Prostate gland (tissue), 2 donors: ENCODE results near the gene USP20. TPM values are rescaled to one million over a fixed set of nuclear protein-coding genes. Genes with fewer than 3 reads are reported as not detected.

Experiments
- DNase-seq: peaks from one replicate; pipeline ENCODE4 v3.0.0-alpha.2; 2019; ENCODE audit warnings: low spot score
- H3K27ac ChIP-seq, 2 donors: fragments of 200-600 bp; sonication (generic); 2 replicates each; pipeline ENCODE4 v1.5.1; 2017 to 2019
- H3K27me3 ChIP-seq: fragments of 200-600 bp; sonication (generic); replicated peaks from 2 replicates; pipeline ENCODE4 v1.5.1; 2019; ENCODE audit not compliant: insufficient read depth
- H3K36me3 ChIP-seq, 2 donors: fragments of 200-600 bp; sonication (generic); 1 replicate in 1 of 2; 2 replicates in 1 of 2; pipeline versions ENCODE4 v1.5.1 to v1.8.1; 2017 to 2019
- H3K4me1 ChIP-seq: fragments of 200-600 bp; sonication (generic); replicated peaks from 2 replicates; pipeline ENCODE4 v1.5.1; 2019
- H3K4me3 ChIP-seq, 2 donors: fragments of 200-600 bp; sonication (generic); 2 replicates each; pipeline ENCODE4 v1.5.1; 2017 to 2019
- H3K9me3 ChIP-seq: fragments of 200-600 bp; sonication (generic); 2 replicates; pipeline ENCODE4 v1.5.1; 2017
- POLR2A ChIP-seq: fragments of 450-650 bp; IDR thresholded peaks from one replicate; pipeline ENCODE4 v1.6.1; 2016; ENCODE audit warnings: antibody characterized with exemption, mild to moderate bottlenecking
- POLR2AphosphoS5 ChIP-seq: sonication (generic); formaldehyde crosslinking; IDR thresholded peaks from one replicate; pipeline ENCODE4 v1.6.1; 2017; ENCODE audit warnings: antibody characterized with exemption
- WGBS: methylation state at CpG from one replicate; pipeline ENCODE4 v1.1.5; 2018; 5-methylcytosine and 5-hydroxymethylcytosine counted together
- intact Hi-C: fragments of 100-400 bp; cut with DNase I; formaldehyde crosslinking; loops from one replicate; pipeline ENCODE4 v1.14.2; 2022
- total RNA-seq, 2 donors: library from RNA; depleted of rRNA; stranded (reverse); fragments of >200 nt; gene quantifications; one replicate each; pipeline ENCODE4 v1.1.0, GENCODE V29; 2016
- TF ChIP-seq, protein P1 (sequence below), 4 experiments: fragments of 200-600 bp in 2 of 4; fragments of 450-650 bp in 2 of 4; sonication (generic) in 2 of 4; IDR thresholded peaks; 1 replicate in 3 of 4; 2 replicates in 1 of 4; pipeline ENCODE4 v1.5.1; 2016 to 2019; ENCODE audit warnings: antibody characterized with exemption in 4 of 4, mild to moderate bottlenecking in 2 of 4, moderate library complexity in 2 of 4

The USP20 gene
- total RNA-seq, 2 donors from 2014 or later: 34.8 to 53.5 TPM

DNA sequence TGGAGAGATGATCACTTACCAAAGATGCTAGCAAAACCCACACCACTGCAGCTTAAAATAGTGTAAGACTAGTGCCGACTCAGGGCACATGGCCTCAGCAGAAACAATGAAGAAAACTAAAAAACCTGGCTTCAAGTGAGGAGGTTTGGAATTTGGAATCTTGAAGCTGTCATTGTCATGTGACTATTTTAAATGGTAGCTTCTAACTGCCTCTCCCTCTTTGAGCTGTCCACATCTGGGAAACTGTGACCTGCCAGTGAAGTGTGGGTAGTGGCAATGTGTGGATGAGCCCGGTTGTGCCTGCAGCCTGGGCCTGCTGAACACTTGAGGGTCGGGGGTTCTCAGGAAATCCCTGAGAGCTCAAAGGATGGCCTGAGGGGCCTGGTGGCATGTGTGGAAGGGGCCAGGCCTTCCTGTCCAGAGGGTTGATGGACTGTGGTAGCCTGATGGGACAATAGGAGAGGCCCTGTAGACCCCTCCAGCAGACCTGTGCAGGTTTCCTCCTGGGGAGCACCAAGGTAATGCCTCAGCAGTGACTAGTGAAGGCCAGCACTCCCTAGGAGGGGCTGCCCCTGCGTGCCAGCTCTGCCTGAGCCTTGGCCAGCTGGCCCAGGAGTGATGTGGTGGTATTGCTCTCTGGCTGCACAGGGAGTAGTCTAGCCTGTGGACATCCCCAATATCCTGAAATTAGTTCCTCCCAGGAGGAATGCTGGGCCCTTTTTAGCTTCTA lies 13.6 kb downstream of the USP20 start:
- Histone ChIP-seq H3K4me3 (no peak overlapping the region), H3K9me3 (no peaks in the 10 kb centered on the region), H3K27me3 (no peaks in the 10 kb centered on the region), H3K27ac (no peak overlapping the region), H3K36me3 (no peaks in the 10 kb centered on the region), H3K4me1 (no peaks in the 10 kb centered on the region)
- TF ChIP-seq POLR2AphosphoS5: no peak
- TF ChIP-seq POLR2A: no peak
- TF ChIP-seq, protein P1, sequence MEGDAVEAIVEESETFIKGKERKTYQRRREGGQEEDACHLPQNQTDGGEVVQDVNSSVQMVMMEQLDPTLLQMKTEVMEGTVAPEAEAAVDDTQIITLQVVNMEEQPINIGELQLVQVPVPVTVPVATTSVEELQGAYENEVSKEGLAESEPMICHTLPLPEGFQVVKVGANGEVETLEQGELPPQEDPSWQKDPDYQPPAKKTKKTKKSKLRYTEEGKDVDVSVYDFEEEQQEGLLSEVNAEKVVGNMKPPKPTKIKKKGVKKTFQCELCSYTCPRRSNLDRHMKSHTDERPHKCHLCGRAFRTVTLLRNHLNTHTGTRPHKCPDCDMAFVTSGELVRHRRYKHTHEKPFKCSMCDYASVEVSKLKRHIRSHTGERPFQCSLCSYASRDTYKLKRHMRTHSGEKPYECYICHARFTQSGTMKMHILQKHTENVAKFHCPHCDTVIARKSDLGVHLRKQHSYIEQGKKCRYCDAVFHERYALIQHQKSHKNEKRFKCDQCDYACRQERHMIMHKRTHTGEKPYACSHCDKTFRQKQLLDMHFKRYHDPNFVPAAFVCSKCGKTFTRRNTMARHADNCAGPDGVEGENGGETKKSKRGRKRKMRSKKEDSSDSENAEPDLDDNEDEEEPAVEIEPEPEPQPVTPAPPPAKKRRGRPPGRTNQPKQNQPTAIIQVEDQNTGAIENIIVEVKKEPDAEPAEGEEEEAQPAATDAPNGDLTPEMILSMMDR (IDR thresholded peaks at IDR 0.05): no peak
- WGBS: 66% methylated on average over 4 of the region's 4 CpGs
- no peak for DNase-seq
- intact Hi-C loops: no loop called here

DNA sequence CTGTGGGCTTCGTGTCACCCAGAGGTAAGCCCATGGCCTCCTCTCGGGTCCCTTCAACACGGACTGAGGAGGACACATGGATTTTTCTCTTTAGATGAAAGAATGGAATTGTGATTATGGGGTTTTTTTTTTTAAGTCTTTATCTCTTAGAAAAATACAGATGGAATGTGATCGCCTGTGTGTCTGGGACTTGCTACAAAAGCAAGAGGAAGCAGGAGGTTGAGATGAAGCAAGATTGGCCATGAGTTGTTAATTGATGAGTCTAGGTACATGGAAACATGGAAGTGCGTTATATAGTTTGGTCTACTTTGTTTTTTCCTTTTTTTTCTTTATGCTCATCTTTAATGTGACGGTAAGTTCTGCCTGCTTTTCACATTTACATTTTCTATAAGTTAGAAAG lies 14.6 kb downstream of the USP20 start:
- Histone ChIP-seq H3K27me3 (no peaks in the 10 kb centered on the region), H3K27ac (peak overlapping the region in 1 of 2 donors; percentile 64), H3K4me3 (no peak overlapping the region), H3K36me3 (no peaks in the 10 kb centered on the region), H3K9me3 (no peaks in the 10 kb centered on the region), H3K4me1 (no peaks in the 10 kb centered on the region)
- intact Hi-C loops: no loop called here
- DNase-seq: no peak
- TF ChIP-seq POLR2AphosphoS5: no peak
- TF ChIP-seq, protein P1 (IDR thresholded peaks at IDR 0.05): no peak
- no peak for TF ChIP-seq POLR2A
- 87% methylated on average over 6 of the region's 6 CpGs for WGBS

GRCh38 chr9:129850821-129851550 lies 15.7 kb downstream of the USP20 start:
- no peaks in the 10 kb centered on the region for H3K9me3 ChIP-seq
- H3K4me3 ChIP-seq: no peak overlapping the region
- no peaks in the 10 kb centered on the region for H3K27me3 ChIP-seq
- intact Hi-C loops: no loop called here
- 71% methylated on average over 6 of the region's 6 CpGs for WGBS
- peak; percentile 15 for TF ChIP-seq POLR2AphosphoS5
- TF ChIP-seq, protein P1 (IDR thresholded peaks at IDR 0.05): no peak
- no peaks in the 10 kb centered on the region for H3K4me1 ChIP-seq
- H3K27ac ChIP-seq: peak overlapping the region; percentile 61 to 64
- no peak for DNase-seq
- H3K36me3 ChIP-seq: no peaks in the 10 kb centered on the region

DNA sequence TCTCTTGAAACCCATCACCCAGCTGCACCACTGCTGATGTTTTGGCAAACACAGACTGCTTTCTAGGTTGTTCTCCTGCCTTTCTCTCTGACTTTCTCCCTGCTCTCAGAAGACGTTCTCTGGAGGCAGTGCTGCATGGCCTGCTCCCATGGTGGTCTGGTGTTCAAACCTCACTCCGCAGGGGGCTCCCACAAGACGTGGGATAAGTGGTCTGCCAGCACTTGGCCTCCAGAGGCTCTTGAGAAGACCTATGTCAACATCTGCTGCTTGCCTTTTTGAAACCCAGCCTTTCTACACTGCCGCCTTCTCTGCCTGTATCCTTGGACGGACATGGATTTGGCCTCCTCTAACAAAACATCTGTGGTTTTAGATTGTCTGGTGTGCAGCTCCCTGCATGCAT lies 16.6 kb downstream of the USP20 start:
- H3K4me3 ChIP-seq: no peak overlapping the region
- no peaks in the 10 kb centered on the region for H3K4me1 ChIP-seq
- intact Hi-C loops: no loop called here

More for the DNA sequence above, 16.6 kb downstream of the USP20 start:
- Histone ChIP-seq H3K36me3 (peaks cover 0 to 5% of the 10 kb centered on the region in 2 donors), H3K27ac (peak overlapping the region; percentile 39 to 64), H3K27me3 (no peaks in the 10 kb centered on the region), H3K9me3 (no peaks in the 10 kb centered on the region)
- TF ChIP-seq POLR2A (no peak), POLR2AphosphoS5 (no peak)
- TF ChIP-seq, protein P1 (IDR thresholded peaks at IDR 0.05): no peak
- DNase-seq: no peak
- WGBS: 74% methylated on average over 5 of the region's 5 CpGs
